ENCODE measurements around the gene ADPRM. TPM values are rescaled to one million over a fixed set of nuclear protein-coding genes. Genes with fewer than 3 reads are reported as not detected.

Gene ADPRM
- total RNA-seq, 2 donors from 2014 or later = 6.8 to 8.9 TPM

DNA sequence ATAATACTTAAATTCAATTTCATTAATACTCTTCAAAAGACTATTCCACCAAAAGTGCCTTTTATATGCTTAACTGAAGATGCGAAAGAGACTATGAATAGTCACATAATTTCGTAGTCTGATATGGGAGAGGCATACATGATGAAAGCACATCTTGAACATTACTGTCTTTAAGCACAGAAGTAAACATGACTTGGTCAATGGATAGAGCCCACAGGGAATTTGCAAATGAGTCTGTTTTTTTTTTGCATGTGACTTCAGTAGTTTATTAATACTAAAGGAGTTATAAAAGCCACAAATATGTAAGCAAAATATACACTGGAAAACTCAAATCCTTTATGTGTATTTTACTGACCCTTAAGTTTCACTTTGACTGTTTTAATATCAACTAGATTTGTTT, 15.9 kb downstream of the ADPRM start:
- Mint-ChIP-seq H3K36me3 (ENCODE audit: low read depth) (peaks cover 33% of the 10 kb centered on the region), H3K4me1 (no peaks in the 10 kb centered on the region), H3K27ac (no peak overlapping the region), H3K4me3 (no peak overlapping the region), H3K9me3 (no peaks in the 10 kb centered on the region), H3K27me3 (ENCODE audit: insufficient read depth) (no peaks in the 10 kb centered on the region)
- peaks cover 23% of the 10 kb centered on the region for H3K36me3 ChIP-seq (ENCODE audit: control insufficient read depth, insufficient read depth, low read length)
- no peaks in the 10 kb centered on the region for H3K9me3 ChIP-seq (ENCODE audit: control insufficient read depth, low read length)
- H3K27me3 ChIP-seq (ENCODE audit: control insufficient read depth, insufficient read depth, low read length, poor library complexity, severe bottlenecking) = no peaks in the 10 kb centered on the region
- TF ChIP-seq, protein P1, sequence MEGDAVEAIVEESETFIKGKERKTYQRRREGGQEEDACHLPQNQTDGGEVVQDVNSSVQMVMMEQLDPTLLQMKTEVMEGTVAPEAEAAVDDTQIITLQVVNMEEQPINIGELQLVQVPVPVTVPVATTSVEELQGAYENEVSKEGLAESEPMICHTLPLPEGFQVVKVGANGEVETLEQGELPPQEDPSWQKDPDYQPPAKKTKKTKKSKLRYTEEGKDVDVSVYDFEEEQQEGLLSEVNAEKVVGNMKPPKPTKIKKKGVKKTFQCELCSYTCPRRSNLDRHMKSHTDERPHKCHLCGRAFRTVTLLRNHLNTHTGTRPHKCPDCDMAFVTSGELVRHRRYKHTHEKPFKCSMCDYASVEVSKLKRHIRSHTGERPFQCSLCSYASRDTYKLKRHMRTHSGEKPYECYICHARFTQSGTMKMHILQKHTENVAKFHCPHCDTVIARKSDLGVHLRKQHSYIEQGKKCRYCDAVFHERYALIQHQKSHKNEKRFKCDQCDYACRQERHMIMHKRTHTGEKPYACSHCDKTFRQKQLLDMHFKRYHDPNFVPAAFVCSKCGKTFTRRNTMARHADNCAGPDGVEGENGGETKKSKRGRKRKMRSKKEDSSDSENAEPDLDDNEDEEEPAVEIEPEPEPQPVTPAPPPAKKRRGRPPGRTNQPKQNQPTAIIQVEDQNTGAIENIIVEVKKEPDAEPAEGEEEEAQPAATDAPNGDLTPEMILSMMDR (conservative IDR thresholded peaks at IDR 0.05) = no peak
- no peak overlapping the region for H3K9ac ChIP-seq (ENCODE audit: extremely low read depth, low read length, poor library complexity, severe bottlenecking)
- no peak overlapping the region for H3K27ac ChIP-seq (ENCODE audit: low read depth, low read length)
- H3K4me3 ChIP-seq (ENCODE audit: low read length) = no peak overlapping the region
- H3K4me1 ChIP-seq (ENCODE audit: control insufficient read depth, insufficient read depth, low read length) = no peaks in the 10 kb centered on the region
- WGBS, 2 experiments (ENCODE audit: insufficient coverage in 1 of 2, insufficient read length in 1 of 2) = 99 to 100% methylated on average over 2 of the region's 2 CpGs
- DNase-seq = no peak

DNA sequence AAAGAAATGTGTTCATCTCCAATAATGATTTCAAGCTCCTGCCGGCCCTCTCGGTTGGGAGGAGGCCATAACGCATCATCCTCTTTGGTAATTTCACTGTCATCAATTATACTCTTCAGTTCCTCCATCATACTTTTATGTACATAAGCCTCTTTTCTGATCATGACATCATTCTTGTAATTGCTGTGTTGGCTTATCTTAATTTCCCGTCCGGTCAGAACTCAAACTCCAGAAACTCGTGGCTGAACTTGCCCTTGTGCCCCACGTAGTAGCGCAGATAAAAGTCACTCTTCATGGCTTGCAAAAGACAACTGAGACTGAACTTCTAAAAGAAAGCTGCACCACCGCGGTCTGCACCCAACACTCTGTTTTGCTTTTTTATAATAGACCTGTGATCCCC, 18.8 kb downstream of the ADPRM start:
- Mint-ChIP-seq H3K4me3 (no peak overlapping the region), H3K4me1 (no peaks in the 10 kb centered on the region), H3K9me3 (no peaks in the 10 kb centered on the region), H3K27me3 (ENCODE audit: insufficient read depth) (no peaks in the 10 kb centered on the region), H3K27ac (no peak overlapping the region), H3K36me3 (ENCODE audit: low read depth) (peaks cover 13% of the 10 kb centered on the region)
- Histone ChIP-seq H3K4me1 (ENCODE audit: control insufficient read depth, insufficient read depth, low read length) (no peaks in the 10 kb centered on the region), H3K27ac (ENCODE audit: low read depth, low read length) (no peak overlapping the region), H3K27me3 (ENCODE audit: control insufficient read depth, insufficient read depth, low read length, poor library complexity, severe bottlenecking) (no peaks in the 10 kb centered on the region), H3K9me3 (ENCODE audit: control insufficient read depth, low read length) (no peaks in the 10 kb centered on the region), H3K4me3 (ENCODE audit: low read length) (no peak overlapping the region), H3K36me3 (ENCODE audit: control insufficient read depth, insufficient read depth, low read length) (peaks cover 14% of the 10 kb centered on the region), H3K9ac (ENCODE audit: extremely low read depth, low read length, poor library complexity, severe bottlenecking) (no peak overlapping the region)
- TF ChIP-seq, protein P1 (conservative IDR thresholded peaks at IDR 0.05) = no peak
- DNase-seq = no peak
- WGBS, 2 experiments (ENCODE audit: insufficient coverage in 1 of 2, insufficient read length in 1 of 2) = 94 to 95% methylated on average over 7 to 10 of the region's 10 CpGs

DNA sequence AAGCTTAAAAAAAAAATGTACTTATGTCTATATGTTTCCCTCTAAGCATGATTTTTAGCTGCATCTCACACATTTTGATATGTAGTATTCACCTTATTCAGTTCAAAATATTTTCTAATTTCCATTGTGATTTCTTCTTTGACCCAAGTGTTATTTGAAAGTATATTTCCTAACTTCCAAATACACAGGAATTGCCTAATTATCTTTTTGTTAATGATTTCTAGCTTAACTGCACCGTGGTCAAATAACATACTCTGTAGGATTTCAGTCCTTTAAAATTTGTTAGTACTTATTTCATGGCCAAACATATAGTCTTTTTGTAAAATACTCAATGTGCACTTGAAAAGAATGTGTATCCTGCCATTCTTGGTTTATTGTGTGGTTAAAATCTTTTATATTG, 21.2 kb downstream of the ADPRM start:
- H3K27me3 ChIP-seq (ENCODE audit: control insufficient read depth, insufficient read depth, low read length, poor library complexity, severe bottlenecking) = no peaks in the 10 kb centered on the region
- TF ChIP-seq, protein P1 (conservative IDR thresholded peaks at IDR 0.05) = no peak
- no peak overlapping the region for H3K27ac ChIP-seq (ENCODE audit: low read depth, low read length)
- Mint-ChIP-seq H3K36me3 (ENCODE audit: low read depth) (peaks cover 11% of the 10 kb centered on the region), H3K27me3 (ENCODE audit: insufficient read depth) (no peaks in the 10 kb centered on the region), H3K9me3 (no peaks in the 10 kb centered on the region), H3K4me1 (no peaks in the 10 kb centered on the region), H3K27ac (no peak overlapping the region), H3K4me3 (no peak overlapping the region)
- no peaks in the 10 kb centered on the region for H3K4me1 ChIP-seq (ENCODE audit: control insufficient read depth, insufficient read depth, low read length)
- 60% methylated on average over 1 of the region's 1 CpG; no CpG with 5 or more reads in 1 of the 2 experiments for WGBS, 2 experiments (ENCODE audit: insufficient coverage in 1 of 2, insufficient read length in 1 of 2)
- H3K9me3 ChIP-seq (ENCODE audit: control insufficient read depth, low read length) = no peaks in the 10 kb centered on the region
- no peak overlapping the region for H3K9ac ChIP-seq (ENCODE audit: extremely low read depth, low read length, poor library complexity, severe bottlenecking)
- no peaks in the 10 kb centered on the region for H3K36me3 ChIP-seq (ENCODE audit: control insufficient read depth, insufficient read depth, low read length)
- no peak for DNase-seq
- H3K4me3 ChIP-seq (ENCODE audit: low read length) = no peak overlapping the region

Measured in endodermal cell (in vitro differentiated cells).